Activated T-helper 1 cell treated with anti-CD3 and anti-CD28 coated beads, Interleukin-12 subunit alpha, Interleukin-12 subunit beta, Interleukin-2, Interleukin-4 antibody, amounts not matched to agents 30 ng/mL and 10 ng/mL and 1 ng/mL, durations not matched to agents 14 hours and 24 hours and 36 hours (primary cell): ENCODE data around the gene RMDN3. TPM values are rescaled to one million over a fixed set of nuclear protein-coding genes. Genes with fewer than 3 reads are reported as not detected.

ENCODE experiments used
- DNase-seq: peaks from one replicate; pipeline ENCODE4 v3.0.0; 2021; ENCODE audit warnings: low spot score
- H3K27ac Mint-ChIP-seq: one replicate; pipeline ENCODE4 v1.8.0; 2021; ENCODE audit warnings: mild to moderate bottlenecking, mixed read lengths
- H3K27me3 Mint-ChIP-seq: one replicate; pipeline ENCODE4 v1.8.0; 2022; ENCODE audit warnings: mild to moderate bottlenecking, moderate library complexity, mixed read lengths; ENCODE audit not compliant: insufficient read depth
- H3K36me3 Mint-ChIP-seq: one replicate; pipeline ENCODE4 v1.8.0; 2021; ENCODE audit warnings: low read depth, mixed read lengths
- H3K4me1 Mint-ChIP-seq: one replicate; pipeline ENCODE4 v1.8.0; 2021; ENCODE audit warnings: low read depth, mixed read lengths
- H3K4me3 Mint-ChIP-seq: one replicate; pipeline ENCODE4 v1.8.0; 2021; ENCODE audit warnings: mild to moderate bottlenecking, moderate library complexity, mixed read lengths
- H3K9me3 Mint-ChIP-seq: one replicate; pipeline ENCODE4 v1.8.0; 2021; ENCODE audit warnings: mixed read lengths
- intact Hi-C: fragments of 100-400 bp; cut with micrococcal nuclease; formaldehyde crosslinking; loops from one replicate; pipeline ENCODE4 v1.15.1; 2024
- total RNA-seq: library from RNA; stranded (reverse); gene quantifications from 2 replicates; pipeline ENCODE4 v1.2.3, GENCODE V29; 2022

RMDN3 gene
- total RNA-seq, 1 donor from 2014 or later = 39.0 TPM

DNA sequence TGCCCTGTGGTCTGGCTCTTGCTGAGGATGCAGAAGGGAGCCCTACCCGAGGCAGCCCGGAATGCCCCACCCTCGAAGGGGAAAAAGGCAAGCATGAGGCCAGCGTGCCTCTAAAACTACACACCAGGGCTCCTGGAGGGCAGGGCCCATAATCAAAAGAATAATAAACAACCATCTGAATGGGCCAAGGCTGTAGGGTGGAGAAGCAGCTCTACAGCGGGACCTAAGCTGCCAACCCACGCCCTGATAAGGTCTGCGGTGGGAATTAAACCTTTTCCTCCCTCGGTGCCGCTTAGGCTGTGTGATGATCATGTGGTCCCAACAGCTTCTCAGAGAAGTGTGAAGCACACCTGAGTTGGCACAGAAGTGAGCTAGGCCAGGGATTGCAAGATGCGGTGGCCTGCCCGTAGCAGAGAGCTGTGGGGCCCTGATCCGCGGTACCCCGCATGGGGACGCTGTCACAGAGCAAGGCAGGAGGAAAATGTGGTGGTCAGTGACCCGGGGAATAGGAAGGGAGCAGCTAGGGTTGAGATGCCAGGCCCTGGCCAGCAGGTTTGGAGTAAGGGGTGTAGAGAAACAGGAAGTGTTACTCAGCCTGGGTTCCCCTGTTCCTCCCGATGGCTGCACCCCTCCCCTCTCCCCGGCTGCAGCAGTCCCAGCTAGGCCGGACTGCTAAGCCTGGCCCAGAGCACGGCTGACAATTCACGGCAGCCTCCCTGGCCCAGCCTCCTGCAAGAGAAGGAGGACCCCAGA lies 13.6 kb upstream of the RMDN3 start:
- Mint-ChIP-seq H3K36me3 (peaks cover 15% of the 10 kb centered on the region), H3K27me3 (no peaks in the 10 kb centered on the region), H3K27ac (peak overlapping the region; percentile 81), H3K4me1 (peaks cover 34% of the 10 kb centered on the region), H3K9me3 (no peaks in the 10 kb centered on the region), H3K4me3 (no peak overlapping the region)
- DNase-seq = no peak
- intact Hi-C loops = no loop called here

DNA sequence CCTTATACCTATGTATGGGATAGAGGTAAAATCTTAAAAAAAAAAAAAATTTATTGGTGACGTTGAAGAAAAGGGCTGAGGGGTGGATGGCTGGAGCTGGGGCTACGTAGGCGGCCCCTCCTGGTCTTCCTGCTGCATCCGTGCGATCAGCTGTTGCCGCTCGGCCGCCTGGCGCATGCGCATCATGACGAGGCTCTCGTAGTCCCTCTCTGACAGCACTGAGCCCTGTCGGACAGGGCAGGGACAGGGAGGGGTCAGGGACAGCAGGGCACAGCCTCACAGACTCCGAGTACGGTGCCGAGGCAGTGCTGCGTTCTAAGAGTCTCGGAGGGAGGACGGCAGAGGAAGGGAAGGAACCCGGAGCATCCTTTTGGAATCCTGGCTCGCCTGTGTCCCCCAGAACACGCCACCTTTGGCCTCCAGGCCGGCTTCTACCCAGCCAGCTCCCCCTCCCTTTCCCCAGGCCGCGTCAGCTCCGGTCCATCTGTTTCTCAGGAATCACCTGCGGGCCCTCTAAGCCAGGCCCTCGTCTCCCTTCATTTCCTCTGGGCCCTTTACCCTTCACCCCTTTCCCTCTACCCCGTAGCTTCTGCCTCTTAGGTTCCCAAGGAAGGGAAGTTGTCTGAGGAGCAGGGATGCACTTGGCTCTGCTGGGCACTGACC lies 12.9 kb upstream of the RMDN3 start:
- Mint-ChIP-seq H3K36me3 (peaks cover 12% of the 10 kb centered on the region), H3K27me3 (no peaks in the 10 kb centered on the region), H3K4me1 (peaks cover 34% of the 10 kb centered on the region), H3K27ac (no peak overlapping the region), H3K4me3 (no peak overlapping the region), H3K9me3 (no peaks in the 10 kb centered on the region)
- DNase-seq = no peak
- intact Hi-C loops = no loop called here

DNA sequence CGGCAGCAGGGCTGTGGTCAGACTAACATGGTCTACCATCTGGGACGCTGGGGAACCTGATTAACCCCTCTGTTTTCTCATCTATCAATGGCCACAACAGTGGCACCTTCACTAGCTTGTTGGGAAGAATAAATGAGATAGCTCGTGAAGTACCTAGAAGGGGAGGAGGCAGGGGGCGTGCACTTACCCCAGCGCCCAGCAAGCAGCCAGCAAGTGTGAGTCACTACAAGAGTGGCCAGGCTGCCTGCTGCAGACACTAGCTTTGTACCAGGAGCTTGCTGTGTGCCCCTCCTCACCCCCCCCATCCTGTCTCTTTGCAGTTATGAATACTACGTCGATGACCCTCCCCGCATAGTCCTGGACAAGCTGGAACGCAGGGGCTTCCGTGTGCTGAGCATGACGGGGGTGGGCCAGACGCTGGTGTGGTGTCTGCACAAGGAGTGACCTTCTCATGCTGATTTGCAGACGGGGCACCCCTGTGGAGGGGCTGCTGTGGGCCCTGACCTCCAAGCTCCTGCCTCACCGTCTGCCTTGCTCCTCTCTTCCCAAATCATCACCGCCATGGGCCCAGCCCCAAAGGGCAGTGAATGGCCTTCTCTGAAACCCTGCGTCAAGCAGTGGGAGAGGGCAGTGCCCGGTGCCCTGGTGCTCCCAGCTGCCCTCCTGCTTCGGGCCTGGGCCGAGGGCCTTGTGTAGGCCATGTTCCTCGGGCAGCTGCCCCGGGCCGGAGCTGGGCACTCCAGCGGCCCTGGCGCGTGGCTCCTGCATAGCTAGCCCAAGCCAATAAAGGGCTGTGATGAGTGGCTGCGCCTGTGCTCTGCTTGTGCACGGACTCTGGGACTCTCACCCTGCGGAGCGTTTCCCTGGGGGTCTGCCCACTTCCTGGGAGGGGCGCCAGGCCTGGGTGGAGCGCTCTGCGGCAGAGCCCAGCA lies 12.1 kb upstream of the RMDN3 start:
- Mint-ChIP-seq H3K4me3 (no peak overlapping the region), H3K36me3 (peaks cover 11% of the 10 kb centered on the region), H3K9me3 (no peaks in the 10 kb centered on the region), H3K27me3 (no peaks in the 10 kb centered on the region), H3K4me1 (peaks cover 34% of the 10 kb centered on the region), H3K27ac (no peak overlapping the region)
- no peak for DNase-seq
- intact Hi-C loops = no loop called here

DNA sequence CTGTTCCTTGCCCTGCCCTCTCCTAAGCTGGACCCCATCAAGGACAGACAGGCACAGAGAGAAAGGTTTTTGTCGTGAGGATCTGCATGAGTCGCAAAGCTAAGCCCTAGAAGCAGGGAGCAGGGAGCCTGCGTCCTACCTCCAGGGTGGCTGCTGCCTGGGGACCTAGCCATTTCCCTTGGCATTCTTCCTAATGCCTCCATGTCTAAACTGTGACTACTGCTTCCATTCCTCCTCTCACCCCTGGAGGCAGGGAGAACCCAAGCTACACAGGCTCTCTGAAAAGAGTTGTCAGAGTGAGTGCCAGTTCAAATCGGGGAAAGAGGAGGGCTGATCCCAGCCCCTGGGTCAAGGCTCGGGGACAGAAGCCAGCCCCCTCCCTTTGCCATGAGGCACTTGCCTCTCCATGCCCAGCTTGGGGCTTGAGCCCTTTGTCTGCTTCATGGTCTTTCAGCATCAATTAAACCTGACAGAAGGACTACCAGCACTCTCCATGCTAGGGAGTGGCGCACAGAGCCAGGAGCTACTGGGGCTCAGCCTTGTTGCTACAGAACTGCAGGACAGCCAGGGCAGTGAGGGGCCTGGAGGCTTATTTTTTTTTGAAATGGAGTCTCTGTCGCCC lies 11.3 kb upstream of the RMDN3 start:
- peak overlapping the region; percentile 7 for H3K4me3 Mint-ChIP-seq
- H3K27ac Mint-ChIP-seq = no peak overlapping the region
- peaks cover 34% of the 10 kb centered on the region for H3K4me1 Mint-ChIP-seq
- DNase-seq = no peak
- H3K27me3 Mint-ChIP-seq = no peaks in the 10 kb centered on the region
- H3K36me3 Mint-ChIP-seq = peaks cover 9% of the 10 kb centered on the region
- intact Hi-C loops = no loop called here
- no peaks in the 10 kb centered on the region for H3K9me3 Mint-ChIP-seq

DNA sequence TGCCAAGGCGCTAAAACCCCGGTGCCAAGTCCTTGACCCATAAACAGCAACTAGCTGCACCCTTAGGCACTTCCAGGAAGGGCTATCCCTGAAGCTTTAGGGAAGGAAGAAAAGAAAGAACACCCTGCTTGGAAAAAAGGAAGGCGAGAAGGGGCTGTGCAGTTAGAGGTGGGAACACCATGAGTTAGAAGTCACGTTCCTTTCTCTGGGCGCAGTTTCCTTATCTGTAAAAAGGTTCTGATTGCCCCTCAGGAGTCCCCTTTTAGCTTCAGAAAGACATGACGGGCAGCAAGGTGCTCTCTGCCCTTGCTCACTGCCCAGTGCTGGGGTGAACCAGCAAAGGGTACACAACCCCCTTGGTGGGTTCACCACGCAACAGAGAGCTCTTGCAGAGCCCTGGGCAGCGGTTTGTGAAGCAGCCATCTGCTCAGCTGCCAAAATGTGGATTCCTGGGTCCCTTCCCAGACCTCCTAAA lies 9.6 kb upstream of the RMDN3 start:
- Mint-ChIP-seq H3K9me3 (no peaks in the 10 kb centered on the region), H3K4me1 (peaks cover 26% of the 10 kb centered on the region), H3K4me3 (peak overlapping the region; percentile 81), H3K27me3 (peaks cover 2% of the 10 kb centered on the region), H3K36me3 (peaks cover 3% of the 10 kb centered on the region), H3K27ac (peak overlapping the region; percentile 83)
- DNase-seq = no peak
- intact Hi-C loops = loop anchor here (1.0 to 2.0 kb wide), 6 partner anchors 9 to 130 kb away; partner anchors contain the start of genes DNAJC17, RAD51, RMDN3 and VPS18

DNA sequence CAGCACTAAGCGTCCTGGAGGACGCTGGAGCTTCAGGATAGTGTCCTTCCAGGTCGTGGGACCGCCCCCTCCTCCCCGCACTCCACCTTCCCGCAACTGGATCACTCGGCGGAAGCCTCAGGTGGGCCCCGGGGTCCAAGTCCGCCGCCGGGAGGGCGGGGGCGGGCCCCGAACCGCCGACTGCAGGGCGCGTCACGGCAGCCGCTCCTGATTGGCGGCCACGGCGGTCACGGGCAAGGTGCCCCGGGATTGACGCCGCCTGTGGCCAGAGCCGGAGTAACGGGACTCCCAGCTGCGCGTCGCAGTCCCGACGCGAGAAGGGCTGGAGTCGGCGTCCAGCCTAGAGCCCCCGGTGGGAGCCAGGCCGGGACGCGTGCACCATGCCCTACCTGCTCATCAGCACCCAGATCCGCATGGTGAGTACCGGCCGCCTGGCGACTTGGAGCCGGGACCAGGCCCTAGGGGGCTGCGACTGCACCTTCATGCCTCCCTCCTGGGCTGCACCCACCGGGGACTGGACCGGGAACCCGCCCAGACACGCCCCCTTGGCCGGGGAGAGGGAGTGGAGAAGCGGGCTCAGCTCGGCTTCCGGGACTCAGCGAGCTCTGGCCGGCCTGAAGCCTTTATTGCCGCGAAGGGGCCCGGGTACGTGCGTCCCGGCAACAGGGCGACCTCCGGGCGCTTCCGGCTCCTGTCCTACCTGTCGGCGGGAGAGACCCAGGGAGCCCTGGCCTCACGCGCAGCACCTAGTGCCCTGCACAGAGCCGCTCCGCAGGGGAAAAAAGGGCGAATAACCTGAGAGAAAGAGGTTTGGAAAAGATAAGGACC lies 9.0 kb upstream of the RMDN3 start, which contains the start of gene GCHFR:
Gene GCHFR, plus strand, starts transcription at position 268 of the 828 bp plus-strand sequence. Its CDS starts 113 bp downstream, at position 381.
- DNase-seq = peak; percentile 73
- intact Hi-C loops = loop anchor here (1.0 to 2.0 kb wide), 5 partner anchors 9 to 131 kb away; partner anchors contain the start of genes RAD51, RMDN3 and VPS18
- Mint-ChIP-seq H3K27ac (peak within 1 kb of the TSS; percentile 87), H3K36me3 (peaks cover 3% of the 10 kb centered on the region), H3K27me3 (peaks cover 2% of the 10 kb centered on the region), H3K9me3 (no peaks in the 10 kb centered on the region), H3K4me3 (peak within 1 kb of the TSS; percentile 81), H3K4me1 (peaks cover 21% of the 10 kb centered on the region)

DNA sequence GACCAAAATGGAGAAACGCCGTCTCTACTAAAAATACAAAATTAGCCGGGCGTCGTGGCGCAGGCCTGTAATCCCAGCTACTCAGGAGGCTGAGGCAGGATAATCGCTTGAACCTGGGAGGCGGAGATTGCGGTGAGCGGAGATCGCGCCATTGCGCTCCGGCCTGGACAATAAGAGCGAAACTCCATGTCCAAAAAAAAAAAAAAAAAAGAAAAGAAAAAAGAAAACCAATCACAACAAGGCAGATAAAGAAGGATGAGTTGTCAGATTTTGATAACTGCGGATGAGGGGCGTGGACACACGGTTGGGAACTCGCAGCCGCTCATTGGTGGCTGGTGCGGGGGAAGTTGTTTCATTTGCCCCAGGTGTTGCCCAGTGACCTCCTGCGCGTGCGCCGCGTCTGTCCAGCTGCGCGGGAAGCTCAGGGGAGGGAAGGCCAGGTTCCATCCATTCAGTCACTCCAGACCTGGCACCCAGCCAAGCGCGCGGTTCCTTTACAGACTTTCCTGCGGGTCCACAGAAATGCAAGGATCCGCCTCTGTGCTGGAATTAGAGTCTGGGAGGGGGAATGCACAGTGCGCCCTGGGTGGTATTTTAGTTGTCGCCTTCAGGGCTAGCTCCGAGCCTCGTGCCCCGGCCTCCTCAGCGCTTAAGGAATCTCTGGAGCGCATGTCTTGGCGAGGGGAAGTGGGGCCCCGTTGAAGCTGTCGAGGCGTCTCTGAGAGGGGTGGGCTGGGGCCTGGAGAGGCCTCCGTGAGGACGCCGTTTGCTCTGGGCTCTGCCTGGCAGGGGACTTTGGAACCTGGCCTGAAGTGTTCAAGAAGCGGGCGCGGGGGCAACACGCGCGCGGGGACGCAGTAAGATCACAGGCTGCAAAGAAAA lies 8.1 kb upstream of the RMDN3 start:
- DNase-seq = no peak
- H3K36me3 Mint-ChIP-seq = peaks cover 3% of the 10 kb centered on the region
- H3K27ac Mint-ChIP-seq = peak overlapping the region; percentile 87
- no peaks in the 10 kb centered on the region for H3K9me3 Mint-ChIP-seq
- H3K27me3 Mint-ChIP-seq = peaks cover 2% of the 10 kb centered on the region
- intact Hi-C loops = no loop called here
- peaks cover 16% of the 10 kb centered on the region for H3K4me1 Mint-ChIP-seq
- peak overlapping the region; percentile 81 for H3K4me3 Mint-ChIP-seq

DNA sequence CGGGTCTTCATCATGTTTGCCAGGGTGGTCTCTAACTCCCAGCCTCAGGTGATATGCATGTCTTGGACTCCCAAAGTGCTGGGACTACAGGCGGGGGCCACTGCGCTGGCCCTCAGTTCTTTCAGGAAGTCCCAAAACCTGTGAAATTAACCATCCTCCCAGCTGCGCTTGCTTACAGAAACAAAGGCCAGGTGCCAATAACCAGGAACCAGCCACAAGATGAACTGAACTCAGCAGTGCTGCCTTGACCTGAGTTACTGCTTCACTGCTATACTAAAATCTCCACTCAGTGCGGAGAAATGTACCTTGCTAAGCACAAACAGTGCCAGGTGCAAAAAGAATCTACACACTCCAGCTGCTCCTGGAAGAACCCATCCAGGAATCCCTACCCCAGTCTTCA lies 4.9 kb upstream of the RMDN3 start:
- H3K4me3 Mint-ChIP-seq = no peak overlapping the region
- no peaks in the 10 kb centered on the region for H3K36me3 Mint-ChIP-seq
- H3K4me1 Mint-ChIP-seq = peaks cover 21% of the 10 kb centered on the region
- no peaks in the 10 kb centered on the region for H3K9me3 Mint-ChIP-seq
- H3K27me3 Mint-ChIP-seq = peaks cover 2% of the 10 kb centered on the region
- no peak overlapping the region for H3K27ac Mint-ChIP-seq
- intact Hi-C loops = no loop called here
- DNase-seq = no peak

DNA sequence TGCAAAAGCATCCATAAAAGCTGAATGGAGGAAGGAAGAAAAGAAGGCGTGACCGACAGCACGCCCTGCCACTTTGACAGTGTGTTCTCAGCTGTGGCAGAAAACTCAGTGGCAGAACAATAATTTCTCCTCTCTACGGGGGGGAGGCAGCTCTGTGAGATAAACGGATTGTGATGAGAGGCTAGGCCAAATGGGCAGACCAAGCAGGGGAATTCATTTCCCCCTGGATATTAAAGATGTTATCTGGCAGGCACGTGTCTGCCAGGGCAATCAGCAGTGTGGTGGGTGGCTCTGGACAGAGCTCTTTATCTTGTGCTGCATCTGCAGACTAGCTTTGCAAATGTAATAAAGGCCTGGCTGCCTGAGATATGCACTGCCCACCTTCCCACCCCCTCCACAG lies 1.9 kb upstream of the RMDN3 start:
- H3K27ac Mint-ChIP-seq = peak overlapping the region; percentile 67
- H3K4me1 Mint-ChIP-seq = peaks cover 32% of the 10 kb centered on the region
- peaks cover 2% of the 10 kb centered on the region for H3K27me3 Mint-ChIP-seq
- peaks cover 7% of the 10 kb centered on the region for H3K36me3 Mint-ChIP-seq
- intact Hi-C loops = no loop called here
- no peak for DNase-seq
- H3K4me3 Mint-ChIP-seq = peak overlapping the region; percentile 58
- no peaks in the 10 kb centered on the region for H3K9me3 Mint-ChIP-seq

DNA sequence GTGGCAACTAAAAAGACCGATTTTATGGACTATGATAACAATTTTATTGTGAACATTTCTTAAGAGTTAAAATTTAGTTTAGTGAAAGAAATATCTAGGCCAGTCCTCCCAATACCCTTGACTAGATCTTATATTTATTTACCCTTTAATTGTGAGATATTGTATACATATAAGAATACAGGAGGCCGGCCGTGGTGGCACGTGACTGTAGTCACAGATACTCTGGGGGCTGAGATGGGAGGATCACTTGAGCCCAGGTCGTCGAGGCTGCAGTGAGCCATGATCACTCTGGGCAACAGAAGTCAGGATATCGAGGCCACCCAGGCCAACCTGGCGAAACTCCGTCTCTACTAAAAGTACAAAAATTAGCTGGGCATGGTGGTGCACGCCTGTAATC lies 756 bp upstream of the RMDN3 start:
- Mint-ChIP-seq H3K4me1 (peaks cover 38% of the 10 kb centered on the region), H3K4me3 (peak overlapping the region; percentile 91), H3K9me3 (no peaks in the 10 kb centered on the region), H3K36me3 (peaks cover 10% of the 10 kb centered on the region), H3K27ac (peak overlapping the region; percentile 97), H3K27me3 (peaks cover under 1% of the 10 kb centered on the region)
- DNase-seq = no peak
- intact Hi-C loops = loop anchor here (1.0 to 2.0 kb wide), 8 partner anchors 8 to 361 kb away; partner anchors contain the start of genes DNAJC17, GCHFR, INO80 and KNL1

DNA sequence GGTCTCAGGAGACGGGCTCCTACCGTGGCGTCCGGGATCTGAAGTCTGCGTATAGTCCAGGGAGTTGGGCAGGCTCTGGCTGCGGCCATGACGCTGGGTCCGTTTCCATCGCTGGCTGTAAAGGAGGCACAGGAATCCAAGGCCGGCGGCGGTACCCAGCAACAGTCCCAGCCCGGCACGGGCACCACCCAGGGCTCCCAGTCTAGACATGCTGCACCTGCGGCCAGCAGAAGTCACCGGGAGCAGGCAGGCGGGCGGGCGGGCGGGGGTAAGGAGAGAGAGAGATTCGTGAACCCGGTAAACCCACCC lies 526 bp downstream of the RMDN3 start:
- no peak for DNase-seq
- no peaks in the 10 kb centered on the region for H3K27me3 Mint-ChIP-seq
- peak overlapping the region; percentile 91 for H3K4me3 Mint-ChIP-seq
- H3K9me3 Mint-ChIP-seq = no peaks in the 10 kb centered on the region
- H3K36me3 Mint-ChIP-seq = peaks cover 12% of the 10 kb centered on the region
- H3K27ac Mint-ChIP-seq = peak overlapping the region; percentile 97
- intact Hi-C loops = loop anchor here (2.0 kb wide), 4 partner anchors 140 to 362 kb away; partner anchors contain the start of genes INO80, KNL1, RPUSD2 and VPS18
- peaks cover 38% of the 10 kb centered on the region for H3K4me1 Mint-ChIP-seq
